ENCODE results near the gene TCAIM. TPM values are rescaled to one million over a fixed set of nuclear protein-coding genes. Genes with fewer than 3 reads are reported as not detected.

Gene TCAIM
- total RNA-seq, 1 experiment from 2014 or later: 20.2 TPM

GRCh38 chr3:44359146-44359751, 20.7 kb downstream of the TCAIM start:
- intact Hi-C loops (cut with micrococcal nuclease): no loop called here
- no peaks in the 10 kb centered on the region for H3F3A ChIP-seq (ENCODE audit: low read length, unreplicated experiment)
- no peak overlapping the region for H3K4me2 ChIP-seq (ENCODE audit: low read length)
- H3K4me1 ChIP-seq (ENCODE audit: insufficient read depth, low read length): peaks cover 11% of the 10 kb centered on the region
- no peaks in the 10 kb centered on the region; the same call in 1 of the 2 replicates for H3K79me2 ChIP-seq (ENCODE audit: low read length)
- H3K4me3 ChIP-seq (ENCODE audit: low read length): no peak overlapping the region
- H3K36me3 ChIP-seq (ENCODE audit: low read depth, low read length): peaks cover 3% of the 10 kb centered on the region; the same call in 1 of the 2 replicates
- H4K20me1 ChIP-seq (ENCODE audit: low read length): no peaks in the 10 kb centered on the region
- ChIA-PET CTCF (no interaction called here), POLR2A (ENCODE audit: unreplicated experiment) (interaction anchor here (0.7 kb wide), 1 partner anchor 162 kb away, joined by 3 read pairs; no protein-coding TSS in a partner anchor)
- DNase-seq (no peak), ATAC-seq (no peak)
- no peaks in the 10 kb centered on the region for H3K9me2 ChIP-seq (replicated peaks; ENCODE audit: low read length)
- no TSS peak for BruUV-seq (replicated peaks)
- H2AFZ ChIP-seq (ENCODE audit: low read length): no peak overlapping the region
- H3K9ac ChIP-seq (ENCODE audit: low read length): no peak overlapping the region
- no peak for TF ChIP-seq EZH2phosphoT487 (IDR thresholded peaks at IDR 0.05; ENCODE audit: borderline replicate concordance, low read length)
- TF ChIP-seq CTCF (conservative IDR thresholded peaks at IDR 0.05; ENCODE audit: low read depth, low read length): no peak
- no peak for TF ChIP-seq EZH2 (IDR thresholded peaks at IDR 0.05; ENCODE audit: low read length, unreplicated experiment)
- H3K27ac ChIP-seq (ENCODE audit: low read length): no peak overlapping the region
- no peaks in the 10 kb centered on the region for H3K27me3 ChIP-seq (ENCODE audit: low read length)
- no peaks in the 10 kb centered on the region for H3K9me3 ChIP-seq (ENCODE audit: low read length)

- no peak for DNase-seq
- no peak overlapping the region for H3K27ac ChIP-seq (ENCODE audit: low read length)
- no peaks in the 10 kb centered on the region for H3K4me1 ChIP-seq (ENCODE audit: insufficient read depth, low read length)
- H3F3A ChIP-seq (ENCODE audit: low read length, unreplicated experiment): no peaks in the 10 kb centered on the region
- H3K27me3 ChIP-seq (ENCODE audit: low read length): no peaks in the 10 kb centered on the region
- ATAC-seq: no peak
- no peak overlapping the region for H3K4me3 ChIP-seq (ENCODE audit: low read length)
- H3K79me2 ChIP-seq (ENCODE audit: low read length): no peaks in the 10 kb centered on the region
- H3K9me3 ChIP-seq (ENCODE audit: low read length): no peaks in the 10 kb centered on the region
- no peaks in the 10 kb centered on the region for H3K9me2 ChIP-seq (replicated peaks; ENCODE audit: low read length)
- ChIA-PET POLR2A (ENCODE audit: unreplicated experiment) (no interaction called here), CTCF (interaction anchor here (0.7 kb wide), 1 partner anchor 144 kb away, joined by 5 read pairs; no protein-coding TSS in a partner anchor)
- TF ChIP-seq EZH2 (IDR thresholded peaks at IDR 0.05; ENCODE audit: low read length, unreplicated experiment): no peak
- TF ChIP-seq CTCF (conservative IDR thresholded peaks at IDR 0.05; ENCODE audit: low read depth, low read length): no peak
- TF ChIP-seq EZH2phosphoT487 (IDR thresholded peaks at IDR 0.05; ENCODE audit: borderline replicate concordance, low read length): no peak
- BruUV-seq (replicated peaks): no TSS peak
- intact Hi-C loops (cut with micrococcal nuclease): no loop called here
- H4K20me1 ChIP-seq (ENCODE audit: low read length): no peaks in the 10 kb centered on the region
- no peak overlapping the region for H2AFZ ChIP-seq (ENCODE audit: low read length)
- H3K4me2 ChIP-seq (ENCODE audit: low read length): no peak overlapping the region
- no peak overlapping the region; the same call in 1 of the 2 replicates for H3K9ac ChIP-seq (ENCODE audit: low read length)
- H3K36me3 ChIP-seq (ENCODE audit: low read depth, low read length): peaks cover 2% of the 10 kb centered on the region; the same call in 1 of the 2 replicates
Observed at GRCh38 chr3:44363591-44363990, 25.0 kb downstream of the TCAIM start.

GRCh38 chr3:44365952-44366351, 27.4 kb downstream of the TCAIM start:
- Histone ChIP-seq H3K79me2 (ENCODE audit: low read length) (no peaks in the 10 kb centered on the region), H3K9me3 (ENCODE audit: low read length) (no peaks in the 10 kb centered on the region), H3K27me3 (ENCODE audit: low read length) (no peaks in the 10 kb centered on the region), H3K4me1 (ENCODE audit: insufficient read depth, low read length) (no peaks in the 10 kb centered on the region), H3K27ac (ENCODE audit: low read length) (no peak overlapping the region), H3K36me3 (ENCODE audit: low read depth, low read length) (no peaks in the 10 kb centered on the region), H3K4me2 (ENCODE audit: low read length) (no peak overlapping the region), H4K20me1 (ENCODE audit: low read length) (no peaks in the 10 kb centered on the region), H2AFZ (ENCODE audit: low read length) (no peak overlapping the region), H3F3A (ENCODE audit: low read length, unreplicated experiment) (no peaks in the 10 kb centered on the region), H3K9me2 (replicated peaks; ENCODE audit: low read length) (no peaks in the 10 kb centered on the region), H3K4me3 (ENCODE audit: low read length) (no peak overlapping the region), H3K9ac (ENCODE audit: low read length) (no peak overlapping the region)
- CTCF ChIA-PET: no interaction called here
- TF ChIP-seq EZH2phosphoT487 (IDR thresholded peaks at IDR 0.05; ENCODE audit: borderline replicate concordance, low read length) (no peak), EZH2 (IDR thresholded peaks at IDR 0.05; ENCODE audit: low read length, unreplicated experiment) (no peak), CTCF (conservative IDR thresholded peaks at IDR 0.05; ENCODE audit: low read depth, low read length) (no peak)
- no TSS peak for BruUV-seq (replicated peaks)
- no peak for DNase-seq
- intact Hi-C loops (cut with micrococcal nuclease): no loop called here
- ATAC-seq: no peak
- POLR2A ChIA-PET (ENCODE audit: unreplicated experiment): no interaction called here

Measured in PC-3 (cell line).